GM12891 (cell line): ENCODE data around the gene FUT8.

Experiments used
- PAX5 ChIP-seq: IDR thresholded peaks from 2 replicates; pipeline ENCODE4 v1.6.1; 2011; ENCODE audit warnings: low read length, moderate library complexity, mild to moderate bottlenecking; ENCODE audit not compliant: insufficient read depth, severe bottlenecking
- POLR2A ChIP-seq: IDR thresholded peaks from 2 replicates; pipeline ENCODE4 v1.6.1; 2011; ENCODE audit warnings: low read depth, low read length, control low read depth
- POLR2AphosphoS5 ChIP-seq: IDR thresholded peaks from 2 replicates; pipeline ENCODE4 v1.6.1; 2011; ENCODE audit warnings: low read depth, low read length, control low read depth
- POU2F2 ChIP-seq: IDR thresholded peaks from 2 replicates; pipeline ENCODE4 v1.6.1; 2011; ENCODE audit warnings: low read depth, mild to moderate bottlenecking, control low read depth, low read length, moderate library complexity
- SPI1 ChIP-seq: IDR thresholded peaks from 2 replicates; pipeline ENCODE4 v1.6.1; 2011; ENCODE audit warnings: low read depth, low read length, control low read depth
- TAF1 ChIP-seq: IDR thresholded peaks from 2 replicates; pipeline ENCODE4 v1.6.1; 2011; ENCODE audit warnings: low read depth, low read length, control low read depth

GRCh38 chr14:65632487-65632886, 220.0 kb downstream of the FUT8 start:
- TF ChIP-seq POLR2A, result no peak
- TF ChIP-seq SPI1, result no peak
- TF ChIP-seq POLR2AphosphoS5, result no peak
- no peak for TF ChIP-seq TAF1
- TF ChIP-seq POU2F2, result no peak
- TF ChIP-seq PAX5, result no peak
